ENCODE data around the gene NRG3.

- TF ChIP-seq PRDM6 (tag by site-specific recombination; IDR thresholded peaks at IDR 0.05) (no peak), ATF2 (tag by site-specific recombination; IDR thresholded peaks at IDR 0.05; ENCODE audit: low read depth) (no peak), ZBTB26 (tag by site-specific recombination; optimal IDR thresholded peaks at IDR 0.05) (no peak), CTCF (tag by site-specific recombination; IDR thresholded peaks at IDR 0.05) (no peak), ZBTB48 (tag by site-specific recombination; IDR thresholded peaks at IDR 0.05) (no peak), ZNF654 (tag by site-specific recombination; IDR thresholded peaks at IDR 0.05; ENCODE audit: low read depth) (no peak), TSHZ1 (tag by site-specific recombination; IDR thresholded peaks at IDR 0.05; ENCODE audit: borderline replicate concordance) (no peak), EGR2 (tag by site-specific recombination; IDR thresholded peaks at IDR 0.05; ENCODE audit: low read depth) (no peak), PATZ1 (tag by site-specific recombination; IDR thresholded peaks at IDR 0.05) (no peak), ZNF23 (tag by site-specific recombination; IDR thresholded peaks at IDR 0.05; ENCODE audit: borderline replicate concordance) (no peak), ZNF112 (tag by site-specific recombination; IDR thresholded peaks at IDR 0.05) (no peak), ZNF529 (tag by site-specific recombination; IDR thresholded peaks at IDR 0.05; ENCODE audit: insufficient replicate concordance) (no peak), ZNF416 (tag by site-specific recombination; IDR thresholded peaks at IDR 0.05) (no peak)
Measured at GRCh38 chr10:82377608-82378007, 502.6 kb downstream of the NRG3 start.

Data from HEK293 (cell line).